OCI-LY7 (cell line): ENCODE results near the gene SAP30BP.

Source experiments
- EZH2phosphoT487 ChIP-seq: fragments of 200-600 bp; sonication (generic); IDR thresholded peaks from 2 replicates; pipeline ENCODE4 v1.6.1; 2018; ENCODE audit warnings: low read depth, borderline replicate concordance, mild to moderate bottlenecking, mixed run types, antibody characterized with exemption, low read length, moderate library complexity, mixed read lengths
- TF ChIP-seq, protein P1 (sequence below): fragments of 200-600 bp; sonication (generic); conservative IDR thresholded peaks from 2 replicates; pipeline ENCODE4 v1.5.1; 2014; ENCODE audit warnings: mild to moderate bottlenecking, antibody characterized with exemption, low read length, moderate library complexity, mixed read lengths

DNA sequence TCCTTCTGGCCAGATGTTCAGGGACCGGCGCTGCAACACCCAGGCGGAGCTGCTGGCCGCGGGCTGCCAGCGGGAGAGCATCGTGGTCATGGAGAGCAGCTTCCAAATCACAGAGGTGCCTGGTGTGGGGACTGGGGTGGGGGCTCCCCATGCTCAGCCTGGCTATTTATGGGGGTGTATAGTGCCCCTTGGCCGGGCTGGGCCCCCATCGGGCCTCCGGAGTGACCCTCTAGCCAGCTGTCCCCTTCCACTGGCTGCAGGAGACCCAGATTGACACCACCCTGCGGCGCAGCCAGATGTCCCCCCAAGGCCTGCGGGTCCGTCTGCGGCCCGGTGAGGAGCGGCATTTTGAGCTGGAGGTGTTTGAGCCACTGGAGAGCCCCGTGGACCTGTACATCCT, 60.3 kb downstream of the SAP30BP start:
- TF ChIP-seq, protein P1, sequence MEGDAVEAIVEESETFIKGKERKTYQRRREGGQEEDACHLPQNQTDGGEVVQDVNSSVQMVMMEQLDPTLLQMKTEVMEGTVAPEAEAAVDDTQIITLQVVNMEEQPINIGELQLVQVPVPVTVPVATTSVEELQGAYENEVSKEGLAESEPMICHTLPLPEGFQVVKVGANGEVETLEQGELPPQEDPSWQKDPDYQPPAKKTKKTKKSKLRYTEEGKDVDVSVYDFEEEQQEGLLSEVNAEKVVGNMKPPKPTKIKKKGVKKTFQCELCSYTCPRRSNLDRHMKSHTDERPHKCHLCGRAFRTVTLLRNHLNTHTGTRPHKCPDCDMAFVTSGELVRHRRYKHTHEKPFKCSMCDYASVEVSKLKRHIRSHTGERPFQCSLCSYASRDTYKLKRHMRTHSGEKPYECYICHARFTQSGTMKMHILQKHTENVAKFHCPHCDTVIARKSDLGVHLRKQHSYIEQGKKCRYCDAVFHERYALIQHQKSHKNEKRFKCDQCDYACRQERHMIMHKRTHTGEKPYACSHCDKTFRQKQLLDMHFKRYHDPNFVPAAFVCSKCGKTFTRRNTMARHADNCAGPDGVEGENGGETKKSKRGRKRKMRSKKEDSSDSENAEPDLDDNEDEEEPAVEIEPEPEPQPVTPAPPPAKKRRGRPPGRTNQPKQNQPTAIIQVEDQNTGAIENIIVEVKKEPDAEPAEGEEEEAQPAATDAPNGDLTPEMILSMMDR = no peak
- no peak for TF ChIP-seq EZH2phosphoT487
